ENCODE results near the gene VEPH1. TPM values are rescaled to one million over a fixed set of nuclear protein-coding genes. Genes with fewer than 3 reads are reported as not detected.

The VEPH1 gene
- total RNA-seq, 2 donors from 2014 or later, result 15.0 to 30.0 TPM

DNA sequence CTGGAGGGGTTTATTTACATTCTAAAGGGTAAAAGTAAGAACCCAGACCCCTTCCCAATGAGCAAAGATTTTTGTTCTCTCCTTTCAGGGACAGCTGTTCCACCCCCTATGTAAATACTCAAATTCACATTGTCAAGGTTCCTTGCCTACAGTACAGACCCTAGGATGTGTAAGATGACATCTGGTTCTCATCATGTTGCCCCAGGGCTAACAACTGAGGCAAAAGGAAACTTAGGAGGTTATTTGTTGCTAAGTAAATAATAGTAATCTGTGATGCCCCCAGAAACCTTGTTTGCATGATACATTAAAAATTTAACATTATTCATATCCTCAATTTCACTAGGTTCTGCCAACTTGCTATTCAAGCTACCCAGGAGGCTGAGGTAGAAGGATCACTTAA is 208.3 kb downstream of the VEPH1 start:
- Histone ChIP-seq H3K27me3 (no peaks in the 10 kb centered on the region), H3K36me3 (replicated peaks in 1 of 2; ENCODE audit: insufficient read depth in 1 of 2, low read depth in 2 of 2) (no peaks in the 10 kb centered on the region), H3K9me3 (no peaks in the 10 kb centered on the region), H3K27ac (no peak overlapping the region), H3K4me3 (no peak overlapping the region), H3K4me1 (no peaks in the 10 kb centered on the region)
- TF ChIP-seq, protein P1, sequence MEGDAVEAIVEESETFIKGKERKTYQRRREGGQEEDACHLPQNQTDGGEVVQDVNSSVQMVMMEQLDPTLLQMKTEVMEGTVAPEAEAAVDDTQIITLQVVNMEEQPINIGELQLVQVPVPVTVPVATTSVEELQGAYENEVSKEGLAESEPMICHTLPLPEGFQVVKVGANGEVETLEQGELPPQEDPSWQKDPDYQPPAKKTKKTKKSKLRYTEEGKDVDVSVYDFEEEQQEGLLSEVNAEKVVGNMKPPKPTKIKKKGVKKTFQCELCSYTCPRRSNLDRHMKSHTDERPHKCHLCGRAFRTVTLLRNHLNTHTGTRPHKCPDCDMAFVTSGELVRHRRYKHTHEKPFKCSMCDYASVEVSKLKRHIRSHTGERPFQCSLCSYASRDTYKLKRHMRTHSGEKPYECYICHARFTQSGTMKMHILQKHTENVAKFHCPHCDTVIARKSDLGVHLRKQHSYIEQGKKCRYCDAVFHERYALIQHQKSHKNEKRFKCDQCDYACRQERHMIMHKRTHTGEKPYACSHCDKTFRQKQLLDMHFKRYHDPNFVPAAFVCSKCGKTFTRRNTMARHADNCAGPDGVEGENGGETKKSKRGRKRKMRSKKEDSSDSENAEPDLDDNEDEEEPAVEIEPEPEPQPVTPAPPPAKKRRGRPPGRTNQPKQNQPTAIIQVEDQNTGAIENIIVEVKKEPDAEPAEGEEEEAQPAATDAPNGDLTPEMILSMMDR (IDR thresholded peaks at IDR 0.05), result no peak
- TF ChIP-seq POLR2A (IDR thresholded peaks at IDR 0.05), result no peak
- DNase-seq (no peak), ATAC-seq (no peak)
- intact Hi-C loops (cut with DNase I), result no loop called here

DNA sequence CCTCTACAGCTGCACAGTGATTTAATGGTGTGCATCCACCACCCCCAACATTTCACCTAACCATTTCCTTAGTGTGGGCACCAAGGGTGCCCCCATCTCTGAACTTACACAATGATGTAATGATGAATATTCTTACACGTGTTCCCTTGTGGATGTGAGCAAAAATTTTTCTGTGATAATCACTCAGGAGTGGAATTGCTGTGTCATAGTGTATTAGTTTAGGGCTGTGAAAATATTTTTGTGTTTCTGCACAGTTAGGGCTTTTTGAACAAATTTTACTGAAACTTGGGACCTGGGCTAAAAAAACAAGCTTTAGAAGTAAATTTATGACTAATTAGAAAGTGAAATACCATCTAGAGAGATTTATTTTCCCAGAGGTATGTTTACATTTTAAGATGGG is 208.7 kb downstream of the VEPH1 start:
- DNase-seq, result no peak

DNA sequence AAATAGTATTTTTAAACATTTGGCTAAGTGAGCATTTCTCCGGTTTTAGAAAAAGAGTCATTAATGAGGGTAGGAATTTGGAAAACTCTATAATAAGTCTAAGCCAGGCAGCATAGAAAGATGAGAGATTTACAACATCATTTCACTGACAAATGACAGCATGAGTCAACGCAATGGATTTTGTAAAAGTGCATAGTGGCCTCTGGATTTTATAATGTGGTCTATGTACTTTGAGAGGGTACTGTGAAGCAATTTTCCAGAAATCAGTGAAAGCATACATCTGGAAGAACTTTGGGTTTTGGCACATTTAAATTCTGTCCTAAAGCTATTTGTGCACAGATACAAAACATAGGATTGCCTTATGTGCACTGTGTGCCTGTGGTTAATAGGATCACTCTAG is 212.4 kb downstream of the VEPH1 start:
- H3K36me3 ChIP-seq (replicated peaks in 1 of 2; ENCODE audit: insufficient read depth in 1 of 2, low read depth in 2 of 2), result no peaks in the 10 kb centered on the region
- H3K4me1 ChIP-seq, result no peaks in the 10 kb centered on the region
- no peak overlapping the region for H3K4me3 ChIP-seq
- H3K9me3 ChIP-seq, result no peaks in the 10 kb centered on the region
- intact Hi-C loops (cut with DNase I), result no loop called here
- TF ChIP-seq, protein P1 (IDR thresholded peaks at IDR 0.05), result no peak
- no peak for TF ChIP-seq POLR2A (IDR thresholded peaks at IDR 0.05)
- no peak for DNase-seq
- H3K27ac ChIP-seq, result no peak overlapping the region
- ATAC-seq, result peak; percentile 15
- 54 to 71% methylated on average over 2 of the region's 2 CpGs for WGBS, 2 donors
- no peaks in the 10 kb centered on the region for H3K27me3 ChIP-seq

More for the DNA sequence above, 208.7 kb downstream of the VEPH1 start:
- TF ChIP-seq, protein P1 (IDR thresholded peaks at IDR 0.05), result no peak
- no peak for TF ChIP-seq POLR2A (IDR thresholded peaks at IDR 0.05)
- no peak for ATAC-seq
- H3K4me1 ChIP-seq, result no peaks in the 10 kb centered on the region
- H3K4me3 ChIP-seq, result no peak overlapping the region
- no peaks in the 10 kb centered on the region for H3K9me3 ChIP-seq
- no peaks in the 10 kb centered on the region for H3K36me3 ChIP-seq (replicated peaks in 1 of 2; ENCODE audit: insufficient read depth in 1 of 2, low read depth in 2 of 2)
- no peak overlapping the region for H3K27ac ChIP-seq
- 40 to 50% methylated on average over 1 of the region's 1 CpG for WGBS, 2 donors
- intact Hi-C loops (cut with DNase I), result no loop called here
- H3K27me3 ChIP-seq, result no peaks in the 10 kb centered on the region

DNA sequence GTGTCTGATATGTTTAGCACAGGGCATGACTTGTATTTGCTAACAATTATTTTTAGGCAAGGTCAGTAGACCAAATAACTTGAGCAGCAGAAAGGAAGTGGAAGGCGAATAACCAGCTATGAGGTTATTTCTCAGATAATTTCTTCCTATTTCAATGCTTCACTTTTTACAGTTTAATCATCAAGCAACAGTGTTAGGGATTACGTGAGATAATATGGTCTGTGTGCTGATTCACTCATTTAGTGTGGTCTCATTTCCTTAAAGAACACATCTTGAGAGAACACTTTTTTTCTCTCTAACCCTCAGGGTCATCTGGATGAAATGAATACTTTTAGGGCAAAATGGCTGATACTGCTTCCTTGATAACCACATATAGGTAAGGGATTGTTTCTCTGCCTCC is 217.2 kb downstream of the VEPH1 start:
- DNase-seq, result no peak
- WGBS, 2 donors, result 93 to 97% methylated on average over 2 of the region's 2 CpGs

DNA sequence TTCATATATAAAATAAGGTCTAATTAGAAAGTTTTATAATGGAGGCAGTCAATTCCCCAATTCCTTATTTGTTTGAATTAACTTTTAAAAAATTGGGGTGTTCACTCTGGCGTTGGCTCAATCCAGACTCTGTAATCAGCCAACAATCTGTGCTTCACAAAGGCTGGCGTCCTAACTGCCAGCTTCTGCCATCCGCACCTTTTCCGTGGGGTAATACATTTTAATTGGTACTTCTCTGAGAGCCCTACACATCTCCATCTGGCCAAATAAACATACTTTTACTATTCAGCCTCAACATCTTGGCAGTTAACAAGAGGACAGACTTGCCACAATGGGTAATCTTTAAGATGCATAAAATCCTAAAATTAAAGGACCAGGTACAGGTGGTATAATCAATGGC is 218.1 kb downstream of the VEPH1 start:
- Histone ChIP-seq H3K27me3 (no peaks in the 10 kb centered on the region), H3K4me3 (no peak overlapping the region), H3K36me3 (replicated peaks in 1 of 2; ENCODE audit: insufficient read depth in 1 of 2, low read depth in 2 of 2) (no peaks in the 10 kb centered on the region), H3K27ac (no peak overlapping the region), H3K9me3 (no peaks in the 10 kb centered on the region), H3K4me1 (no peaks in the 10 kb centered on the region)
- DNase-seq (no peak), ATAC-seq (no peak)
- 94 to 97% methylated on average over 4 of the region's 4 CpGs for WGBS, 2 donors
- intact Hi-C loops (cut with DNase I), result no loop called here
- TF ChIP-seq, protein P1 (IDR thresholded peaks at IDR 0.05), result no peak
- no peak for TF ChIP-seq POLR2A (IDR thresholded peaks at IDR 0.05)

More for the DNA sequence above, 217.2 kb downstream of the VEPH1 start:
- Histone ChIP-seq H3K27ac (no peak overlapping the region), H3K4me1 (no peaks in the 10 kb centered on the region), H3K27me3 (no peaks in the 10 kb centered on the region), H3K36me3 (replicated peaks in 1 of 2; ENCODE audit: insufficient read depth in 1 of 2, low read depth in 2 of 2) (no peaks in the 10 kb centered on the region), H3K4me3 (no peak overlapping the region), H3K9me3 (no peaks in the 10 kb centered on the region)
- no peak for ATAC-seq
- TF ChIP-seq, protein P1 (IDR thresholded peaks at IDR 0.05), result no peak
- TF ChIP-seq POLR2A (IDR thresholded peaks at IDR 0.05), result no peak
- intact Hi-C loops (cut with DNase I), result no loop called here

Data from body of pancreas (tissue), 4 donors.